H7 (cell line): ENCODE results near the gene NINJ2. TPM values are rescaled to one million over a fixed set of nuclear protein-coding genes. Genes with fewer than 3 reads are reported as not detected.

Experiments
- DNase-seq: peaks from one replicate; pipeline ENCODE4 v3.0.0; 2012
- H3K27me3 ChIP-seq: 2 replicates; pipeline ENCODE4 v1.6.0; 2011; ENCODE audit warnings: mild to moderate bottlenecking, low read length; ENCODE audit not compliant: control insufficient read depth, insufficient read depth
- H3K36me3 ChIP-seq: replicated peaks from 2 replicates; pipeline ENCODE4 v1.5.1; 2011; ENCODE audit warnings: low read length; ENCODE audit not compliant: control insufficient read depth, insufficient read depth
- H3K4me3 ChIP-seq: 2 replicates; pipeline ENCODE4 v1.5.1; 2011; ENCODE audit warnings: low read depth, mild to moderate bottlenecking, control low read depth, low read length, moderate library complexity; ENCODE audit not compliant: insufficient read depth
- total RNA-seq: library from RNA; depleted of rRNA; stranded (reverse); fragments of >200 nt; shearing (Covaris generic); gene quantifications from 2 replicates; pipeline ENCODE4 v1.2.3, GENCODE V29; 2014

NINJ2 gene
- total RNA-seq, 1 experiment from 2014 or later: 2.6 TPM

- DNase-seq: no peak
- H3K27me3 ChIP-seq: peaks cover 2% of the 10 kb centered on the region; the same call in 1 of the 2 replicates
- no peaks in the 10 kb centered on the region for H3K36me3 ChIP-seq
- H3K4me3 ChIP-seq: no peak overlapping the region
Observed at GRCh38 chr12:571795-572531, 91.3 kb downstream of the NINJ2 start.

- DNase-seq: peak; percentile 92
- Histone ChIP-seq H3K4me3 (peak overlapping the region; percentile 69), H3K27me3 (no peaks in the 10 kb centered on the region; the same call in 1 of the 2 replicates)
Observed at GRCh38 chr12:570921-571794, 92.1 kb downstream of the NINJ2 start.

GRCh38 chr12:570435-570920 is 92.8 kb downstream of the NINJ2 start:
- DNase-seq: peak; percentile 96
- H3K4me3 ChIP-seq: peak overlapping the region; percentile 69
- H3K36me3 ChIP-seq: no peaks in the 10 kb centered on the region
- H3K27me3 ChIP-seq: no peaks in the 10 kb centered on the region; the same call in 1 of the 2 replicates

More at GRCh38 chr12:570921-571794, 92.1 kb downstream of the NINJ2 start:
- no peaks in the 10 kb centered on the region for H3K36me3 ChIP-seq

GRCh38 chr12:569803-570434 is 93.3 kb downstream of the NINJ2 start:
- Histone ChIP-seq H3K36me3 (no peaks in the 10 kb centered on the region), H3K4me3 (peak overlapping the region; percentile 69), H3K27me3 (no peaks in the 10 kb centered on the region; the same call in 1 of the 2 replicates)
- DNase-seq: peak; percentile 98

GRCh38 chr12:569091-569676 is 94.1 kb downstream of the NINJ2 start:
- Histone ChIP-seq H3K36me3 (no peaks in the 10 kb centered on the region), H3K27me3 (no peaks in the 10 kb centered on the region; the same call in 1 of the 2 replicates), H3K4me3 (no peak overlapping the region)
- no peak for DNase-seq

GRCh38 chr12:568486-568885 is 94.8 kb downstream of the NINJ2 start:
- Histone ChIP-seq H3K27me3 (no peaks in the 10 kb centered on the region; the same call in 1 of the 2 replicates), H3K36me3 (no peaks in the 10 kb centered on the region), H3K4me3 (no peak overlapping the region)
- DNase-seq: no peak

GRCh38 chr12:565589-566105 is 97.6 kb downstream of the NINJ2 start:
- Histone ChIP-seq H3K36me3 (no peaks in the 10 kb centered on the region), H3K27me3 (no peaks in the 10 kb centered on the region; the same call in 1 of the 2 replicates), H3K4me3 (no peak overlapping the region)
- no peak for DNase-seq

GRCh38 chr12:565161-565560 is 98.1 kb downstream of the NINJ2 start:
- Histone ChIP-seq H3K27me3 (no peaks in the 10 kb centered on the region; the same call in 1 of the 2 replicates), H3K36me3 (no peaks in the 10 kb centered on the region), H3K4me3 (no peak overlapping the region)
- DNase-seq: no peak

- no peaks in the 10 kb centered on the region for H3K36me3 ChIP-seq
- no peak overlapping the region for H3K4me3 ChIP-seq
- no peak for DNase-seq
- H3K27me3 ChIP-seq: no peaks in the 10 kb centered on the region
Observed at GRCh38 chr12:563787-564298, 99.4 kb downstream of the NINJ2 start.

- no peaks in the 10 kb centered on the region for H3K27me3 ChIP-seq
- no peak for DNase-seq
- H3K36me3 ChIP-seq: no peaks in the 10 kb centered on the region
- no peak overlapping the region for H3K4me3 ChIP-seq
Observed at GRCh38 chr12:563250-563781, 99.9 kb downstream of the NINJ2 start.

- DNase-seq: no peak
- Histone ChIP-seq H3K36me3 (no peaks in the 10 kb centered on the region), H3K27me3 (no peaks in the 10 kb centered on the region; the same call in 1 of the 2 replicates), H3K4me3 (no peak overlapping the region)
Observed at GRCh38 chr12:562634-563033, 100.6 kb downstream of the NINJ2 start.

- Histone ChIP-seq H3K4me3 (no peak overlapping the region), H3K36me3 (no peaks in the 10 kb centered on the region), H3K27me3 (no peaks in the 10 kb centered on the region; the same call in 1 of the 2 replicates)
- no peak for DNase-seq
Observed at GRCh38 chr12:561908-562593, 101.2 kb downstream of the NINJ2 start.

- Histone ChIP-seq H3K27me3 (no peaks in the 10 kb centered on the region; the same call in 1 of the 2 replicates), H3K4me3 (no peak overlapping the region), H3K36me3 (no peaks in the 10 kb centered on the region)
- DNase-seq: no peak
Observed at GRCh38 chr12:561391-561705, 101.9 kb downstream of the NINJ2 start.
